Testis (tissue), 2 donors: Measurements from ENCODE around the gene C11orf97.

Source experiments
- POLR2A ChIP-seq: fragments of 450-650 bp; IDR thresholded peaks from one replicate; pipeline ENCODE4 v1.6.1; 2017; ENCODE audit warnings: antibody characterized with exemption, mild to moderate bottlenecking, moderate library complexity
- TF ChIP-seq, protein P1 (sequence below), 3 experiments: fragments of 450-650 bp in 2 of 3; fragments of 200-600 bp in 1 of 3; sonication (generic) in 1 of 3; IDR thresholded peaks; one replicate each; pipeline ENCODE4 v1.5.1; 2016 to 2019; ENCODE audit warnings: antibody characterized with exemption in 3 of 3, mild to moderate bottlenecking in 2 of 3, moderate library complexity in 1 of 3

GRCh38 chr11:94560834-94561233 is 48.6 kb downstream of the C11orf97 start:
- TF ChIP-seq, protein P1, sequence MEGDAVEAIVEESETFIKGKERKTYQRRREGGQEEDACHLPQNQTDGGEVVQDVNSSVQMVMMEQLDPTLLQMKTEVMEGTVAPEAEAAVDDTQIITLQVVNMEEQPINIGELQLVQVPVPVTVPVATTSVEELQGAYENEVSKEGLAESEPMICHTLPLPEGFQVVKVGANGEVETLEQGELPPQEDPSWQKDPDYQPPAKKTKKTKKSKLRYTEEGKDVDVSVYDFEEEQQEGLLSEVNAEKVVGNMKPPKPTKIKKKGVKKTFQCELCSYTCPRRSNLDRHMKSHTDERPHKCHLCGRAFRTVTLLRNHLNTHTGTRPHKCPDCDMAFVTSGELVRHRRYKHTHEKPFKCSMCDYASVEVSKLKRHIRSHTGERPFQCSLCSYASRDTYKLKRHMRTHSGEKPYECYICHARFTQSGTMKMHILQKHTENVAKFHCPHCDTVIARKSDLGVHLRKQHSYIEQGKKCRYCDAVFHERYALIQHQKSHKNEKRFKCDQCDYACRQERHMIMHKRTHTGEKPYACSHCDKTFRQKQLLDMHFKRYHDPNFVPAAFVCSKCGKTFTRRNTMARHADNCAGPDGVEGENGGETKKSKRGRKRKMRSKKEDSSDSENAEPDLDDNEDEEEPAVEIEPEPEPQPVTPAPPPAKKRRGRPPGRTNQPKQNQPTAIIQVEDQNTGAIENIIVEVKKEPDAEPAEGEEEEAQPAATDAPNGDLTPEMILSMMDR (IDR thresholded peaks at IDR 0.05): no peak
- TF ChIP-seq POLR2A: no peak
